ENCODE data around the gene ADK.
"Not testable (repeated sequence)": the region's sequence is repeated elsewhere in the genome, so short reads cannot be mapped to it uniquely, and the experiment has no call there.

Gene ADK

GRCh38 chr10:74500026-74500704 lies 349.1 kb downstream of the ADK start:
- no peak for DNase-seq

- DNase-seq: no peak
These were observed 349.8 kb downstream of the ADK start for GRCh38 chr10:74500816-74501215.

DNA sequence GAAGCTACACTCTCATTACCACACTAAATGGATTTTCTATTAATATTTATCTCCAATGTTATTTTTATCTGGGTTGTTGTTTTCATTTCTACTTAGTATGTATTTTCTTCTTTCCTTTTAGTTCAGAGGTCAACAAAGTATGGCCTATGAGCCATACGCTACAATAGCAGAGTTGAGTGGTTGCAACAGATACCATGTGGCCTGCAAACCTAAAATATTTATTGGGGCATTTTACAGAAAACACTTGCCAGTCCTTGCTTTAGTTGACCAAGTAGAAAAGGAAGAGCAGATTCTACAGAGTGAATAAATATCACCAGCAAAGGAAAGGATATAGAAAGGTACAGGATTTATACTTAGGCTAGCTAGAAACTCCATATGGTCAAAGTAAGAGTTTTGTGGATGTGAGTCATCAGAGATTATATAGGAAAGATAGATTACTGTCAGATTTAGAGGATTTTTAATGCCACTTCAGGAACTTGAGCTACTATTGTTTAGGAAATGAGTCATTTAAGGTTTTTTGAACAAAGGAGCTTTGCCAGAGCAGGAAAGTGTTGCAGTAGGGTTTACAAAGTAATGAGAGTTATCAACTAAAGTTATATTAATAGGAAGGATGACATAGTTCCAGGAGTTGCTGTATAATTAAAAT lies 352.1 kb downstream of the ADK start:
- no peak for DNase-seq

GRCh38 chr10:74507951-74508350 lies 356.9 kb downstream of the ADK start:
- DNase-seq: no peak

- no peak for DNase-seq
These were observed 359.6 kb downstream of the ADK start for GRCh38 chr10:74510594-74510993.

DNA sequence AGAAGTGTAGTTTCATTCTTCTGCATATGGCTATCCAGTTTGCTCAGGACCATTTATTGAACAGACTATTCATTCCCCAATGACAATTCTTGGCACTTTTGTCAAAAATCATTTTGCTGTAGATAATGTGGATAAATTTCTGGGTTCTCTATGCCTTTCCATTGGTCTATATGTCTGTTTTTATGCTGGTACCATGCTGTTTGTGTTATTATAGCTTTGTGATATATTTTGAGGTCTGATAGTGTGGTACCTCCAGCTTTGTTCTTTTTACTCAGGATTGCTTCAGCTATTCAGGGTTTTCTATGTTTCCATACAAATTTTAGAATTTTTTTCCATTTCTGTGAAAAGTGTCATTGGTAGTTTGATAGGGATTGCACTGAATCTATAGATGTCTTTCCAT lies 360.0 kb downstream of the ADK start:
- DNase-seq: no peak

GRCh38 chr10:74514322-74514721 lies 363.3 kb downstream of the ADK start:
- DNase-seq: no peak

DNA sequence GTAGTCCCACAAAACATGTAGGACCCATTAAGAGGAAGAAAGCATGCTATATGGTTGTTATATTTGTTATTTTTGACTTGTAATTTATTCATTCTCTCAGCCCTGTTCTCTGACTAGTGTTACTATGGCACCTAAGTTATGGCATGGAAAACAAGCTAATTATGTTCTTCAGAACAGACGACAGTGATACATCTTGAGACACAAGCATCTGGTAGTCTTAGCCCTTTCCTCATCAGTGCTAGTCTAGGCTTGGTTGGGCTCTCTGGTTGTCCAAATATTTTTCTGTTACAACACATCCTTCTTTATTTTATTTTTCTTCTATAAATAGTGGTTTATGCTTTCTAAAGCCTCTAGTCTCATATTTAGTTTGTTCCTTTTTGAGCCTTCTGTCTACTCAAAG lies 367.0 kb downstream of the ADK start:
- no peak for DNase-seq

GRCh38 chr10:74521526-74521925 lies 370.5 kb downstream of the ADK start:
- DNase-seq: no peak

DNA sequence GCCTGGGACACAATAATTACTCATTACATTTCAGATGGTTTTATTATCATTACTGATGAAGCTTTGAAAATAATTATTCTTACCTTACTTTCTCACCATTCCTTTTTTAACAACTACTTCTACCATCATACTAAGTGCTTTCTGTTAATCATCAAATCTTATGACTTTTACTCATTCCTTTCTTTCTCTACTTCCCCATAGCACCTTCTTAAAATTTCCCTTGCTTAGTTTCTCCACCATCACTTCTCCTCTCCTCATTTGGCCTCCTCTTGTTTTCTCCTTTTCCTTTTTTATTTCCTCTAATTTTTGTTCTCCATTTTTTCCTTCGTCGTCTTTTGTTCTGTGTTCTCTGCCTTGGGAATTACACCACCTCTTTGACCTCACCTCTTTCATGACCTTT lies 372.2 kb downstream of the ADK start:
- DNase-seq: no peak

DNA sequence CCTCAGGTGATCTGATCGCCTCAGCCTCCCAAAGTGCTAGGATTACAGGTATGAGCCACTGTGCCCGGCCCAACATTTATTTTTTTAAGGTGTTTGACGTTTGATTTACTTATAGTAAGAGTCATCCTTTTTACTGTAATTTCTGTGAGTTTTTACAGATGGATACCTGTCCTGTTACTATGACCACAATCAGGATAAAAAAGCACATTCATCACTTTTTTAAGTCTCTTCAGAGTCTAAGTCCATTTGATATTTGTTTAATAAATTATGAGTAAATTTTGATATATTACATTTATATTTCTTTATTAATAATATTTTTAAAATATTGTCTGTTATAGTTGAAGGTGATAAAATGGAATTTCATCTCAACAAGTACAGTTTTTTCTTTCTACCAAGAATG lies 374.9 kb downstream of the ADK start:
- DNase-seq: no peak

DNA sequence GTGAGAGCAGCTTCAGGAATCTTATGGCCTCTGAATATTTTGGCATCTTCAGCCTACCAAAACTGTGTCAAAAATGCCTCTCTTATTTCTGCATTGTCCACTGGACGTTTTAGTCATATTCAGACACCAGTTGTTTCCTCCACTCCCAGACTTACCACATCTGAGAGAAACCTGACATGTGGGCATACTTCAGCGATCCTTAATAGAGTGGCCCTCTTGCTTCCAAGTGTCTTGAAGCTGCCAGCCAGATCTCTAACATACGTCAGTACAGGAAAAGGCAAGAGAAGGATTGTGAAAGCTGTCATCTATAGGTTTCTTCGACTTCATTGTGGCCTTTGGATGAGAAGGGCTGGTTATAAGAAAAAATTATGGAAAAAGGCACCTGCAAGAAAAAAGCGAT lies 376.6 kb downstream of the ADK start:
- not testable (repeated sequence) for DNase-seq

DNA sequence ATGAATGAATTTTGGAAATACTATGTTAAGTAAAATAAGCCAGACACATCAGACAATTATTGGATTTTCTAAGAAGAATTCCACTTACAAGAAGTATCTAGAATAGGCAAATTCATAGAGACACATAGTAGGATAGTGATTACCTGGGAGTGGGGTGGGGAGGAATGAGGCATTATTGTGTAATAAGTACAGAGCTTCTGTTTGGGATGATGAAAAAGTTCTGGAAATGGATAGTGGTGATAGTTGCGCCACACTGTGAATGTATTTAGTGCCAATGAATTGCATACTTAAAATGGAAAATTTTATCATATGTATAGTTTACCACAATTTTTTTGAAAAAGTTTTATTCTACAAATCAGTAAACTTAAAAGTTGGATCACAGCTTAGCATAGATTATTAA lies 378.2 kb downstream of the ADK start:
- no peak for DNase-seq

GRCh38 chr10:74530981-74531380 lies 380.0 kb downstream of the ADK start:
- no peak for DNase-seq

GRCh38 chr10:74539317-74539716 lies 388.3 kb downstream of the ADK start:
- DNase-seq: no peak

- DNase-seq: no peak
These were observed 390.4 kb downstream of the ADK start for GRCh38 chr10:74541375-74541774.

DNA sequence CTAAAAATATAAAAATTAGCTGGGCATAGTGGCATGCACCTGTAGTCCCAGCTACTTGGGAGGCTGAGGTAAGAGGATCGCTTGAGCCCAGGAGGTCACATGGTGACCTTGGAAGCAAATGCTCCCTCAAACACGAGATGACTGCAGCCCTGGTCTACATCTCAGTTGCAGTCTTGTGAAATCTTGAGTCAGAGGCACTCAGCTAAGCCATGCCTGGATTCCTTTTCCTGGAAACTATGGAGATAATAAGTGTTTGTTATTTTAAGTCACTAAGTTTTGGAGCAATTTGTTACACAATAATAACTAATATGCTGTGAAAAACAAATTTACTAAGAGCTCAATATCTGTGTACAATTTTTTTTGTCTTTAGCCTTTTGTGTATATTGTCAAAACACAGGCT lies 391.1 kb downstream of the ADK start:
- DNase-seq: no peak

DNA sequence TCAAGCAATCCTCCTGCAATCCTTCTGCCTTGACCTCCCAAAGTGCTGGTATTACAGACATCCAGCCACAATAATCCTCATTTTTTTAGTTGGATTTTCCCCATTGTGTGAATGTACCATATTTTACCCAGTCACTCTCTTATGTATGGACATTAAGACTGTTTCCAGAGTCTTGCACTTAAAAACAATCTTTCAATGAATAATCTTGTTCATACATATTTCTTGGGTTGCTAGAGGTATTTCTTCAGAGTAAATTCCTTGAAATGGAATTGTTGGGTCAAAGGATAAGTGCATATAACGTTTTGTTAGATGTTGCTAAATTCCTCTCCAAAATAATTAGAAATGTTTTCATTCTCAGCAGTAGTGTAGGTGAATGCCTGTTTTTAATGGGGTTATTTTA lies 392.3 kb downstream of the ADK start:
- no peak for DNase-seq

GRCh38 chr10:74544106-74544505 lies 393.1 kb downstream of the ADK start:
- DNase-seq: no peak

DNA sequence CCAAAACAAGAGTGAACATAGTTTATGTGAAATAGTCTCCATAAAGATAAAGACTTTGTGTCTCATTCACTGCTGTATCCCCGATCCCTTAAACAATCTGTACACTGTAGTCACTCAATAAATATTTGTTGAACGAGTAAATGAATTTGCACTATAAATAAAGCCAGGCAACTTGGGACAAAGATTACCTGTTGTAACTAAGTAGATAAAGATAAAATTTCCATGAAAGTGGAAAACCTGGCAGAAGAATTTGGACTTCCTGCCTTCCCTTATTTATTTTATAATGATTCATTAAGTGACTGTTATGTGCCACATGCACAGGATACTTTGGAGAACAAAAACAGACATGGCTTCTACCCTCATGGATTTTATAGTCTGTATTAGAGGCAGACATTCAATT lies 397.7 kb downstream of the ADK start:
- no peak for DNase-seq

- DNase-seq: no peak
These were observed 405.2 kb downstream of the ADK start for GRCh38 chr10:74556072-74556705.

DNA sequence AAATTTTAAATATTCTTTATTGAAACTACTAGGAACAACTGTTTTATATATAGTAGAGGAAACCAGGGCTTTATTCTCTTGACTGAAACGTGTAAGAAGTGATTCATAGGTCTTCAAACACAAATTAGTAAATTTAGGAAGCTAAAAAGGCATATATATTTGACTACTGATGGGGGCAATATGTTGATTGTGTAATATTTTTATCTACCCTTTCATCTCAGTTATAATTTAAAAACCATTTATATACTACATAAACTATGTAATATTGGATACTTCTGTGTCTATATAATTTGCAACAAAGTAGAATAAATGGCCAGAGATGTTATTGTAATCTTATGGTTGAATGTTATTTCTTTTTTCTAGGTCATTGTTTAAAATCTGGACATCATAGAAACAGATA lies 406.1 kb downstream of the ADK start:
- no peak for DNase-seq

- no peak for DNase-seq
These were observed 407.4 kb downstream of the ADK start for GRCh38 chr10:74558403-74558802.

DNA sequence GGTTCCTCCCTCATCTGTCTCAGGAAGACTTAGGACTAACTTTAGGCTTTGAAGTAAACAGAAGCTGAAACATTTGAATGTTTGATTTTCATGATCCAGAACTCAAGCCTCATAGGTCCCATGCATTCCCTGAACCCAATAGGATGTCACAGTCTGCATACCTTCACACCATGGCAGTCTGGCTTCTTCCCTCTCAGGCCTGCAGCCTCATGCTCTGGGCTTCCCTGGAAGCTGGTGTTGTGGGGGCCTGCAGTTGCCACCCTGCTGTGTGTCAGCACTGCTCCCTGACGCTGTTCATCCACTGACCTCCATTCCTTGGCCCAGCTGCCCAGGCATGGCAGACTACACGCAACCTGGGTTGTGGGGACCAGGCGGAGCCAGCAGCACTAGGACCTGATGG lies 407.9 kb downstream of the ADK start:
- DNase-seq: no peak

DNA sequence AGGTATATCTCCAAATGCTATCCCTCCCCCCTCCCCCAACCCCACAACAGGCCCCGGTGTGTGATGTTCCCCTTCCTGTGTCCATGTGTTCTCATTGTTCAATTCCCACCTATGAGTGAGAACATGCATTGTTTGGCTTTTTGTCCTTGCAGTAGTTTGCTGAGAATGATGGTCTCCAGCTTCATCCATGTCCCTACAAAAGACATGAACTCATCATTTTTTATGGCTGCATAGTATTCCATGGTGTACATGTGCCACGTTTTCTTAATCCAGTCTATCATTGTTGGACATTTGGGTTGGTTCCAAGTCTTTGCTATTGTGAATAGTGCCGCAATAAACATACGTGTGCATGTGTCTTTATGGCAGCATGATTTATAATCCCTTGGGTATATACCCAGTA lies 417.9 kb downstream of the ADK start:
- not testable (repeated sequence) for DNase-seq

Measured in effector CD4-positive, alpha-beta T cell (primary cell).